Measurements from ENCODE around the gene MAN2B1.

The MAN2B1 gene

DNA sequence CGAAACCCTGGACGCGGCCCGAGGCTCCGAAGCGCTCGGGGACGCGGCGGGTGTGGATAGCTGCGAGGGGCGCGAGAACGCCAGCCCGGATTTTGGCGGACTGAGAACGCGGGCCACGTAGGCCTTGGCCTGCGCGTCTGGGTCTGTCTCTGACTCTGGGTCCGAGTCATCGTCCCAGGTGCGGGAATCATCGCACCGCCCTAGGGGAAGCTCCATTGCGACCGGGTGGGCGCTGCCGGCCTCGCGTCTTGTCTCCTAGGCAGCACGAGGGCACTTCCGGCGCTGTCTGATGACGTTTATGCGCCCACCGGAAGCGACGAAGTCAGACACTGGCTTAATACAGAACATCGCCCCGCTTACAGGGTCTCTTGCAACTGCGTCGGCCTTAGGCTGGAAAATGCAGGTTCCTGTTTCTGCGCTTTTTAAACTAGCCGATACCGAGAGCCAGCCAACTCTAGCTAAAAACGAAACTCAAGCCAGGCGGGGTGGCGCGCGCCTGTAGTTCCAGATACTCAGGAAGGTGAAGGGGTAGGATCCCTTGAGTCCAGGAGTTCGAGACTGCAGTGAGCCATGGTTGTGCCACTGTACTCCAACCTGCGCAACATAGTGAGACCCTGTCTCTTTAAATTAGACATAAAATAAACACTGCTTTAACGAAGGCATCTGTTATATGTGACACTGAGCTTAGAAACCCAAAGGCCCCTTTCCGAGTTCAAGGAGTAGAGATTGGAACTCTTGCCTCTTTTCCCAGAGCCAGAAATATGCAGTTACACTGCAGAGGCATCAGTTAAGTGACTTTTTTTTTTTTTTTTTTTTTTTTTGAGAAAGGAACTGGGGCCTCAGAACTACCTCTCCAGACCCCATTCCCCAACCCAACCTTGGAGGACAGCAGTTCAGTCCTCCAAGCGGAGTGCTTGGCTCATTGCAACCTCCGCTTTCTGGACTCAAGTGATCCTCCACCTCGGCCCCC lies 30.1 kb upstream of the MAN2B1 start, which contains the start of gene FBXW9:
Gene FBXW9 (minus strand): TSS at position 266 of the 970 bp plus-strand sequence. CDS start 50 bp downstream, at position 216.
- Histone ChIP-seq H3K9ac (ENCODE audit: low read length) (peak within 1 kb of the TSS; percentile 77), H3K79me2 (ENCODE audit: low read length) (no peaks in the 10 kb centered on the region), H3K4me1 (ENCODE audit: low read length) (peaks cover 24% of the 10 kb centered on the region), H3K9me3 (ENCODE audit: insufficient read depth, low read length) (no peaks in the 10 kb centered on the region), H2AFZ (ENCODE audit: low read depth, low read length) (peak within 1 kb of the TSS; percentile 28; the same call in 1 of the 2 replicates), H3K27ac (ENCODE audit: low read length) (peak within 1 kb of the TSS; percentile 92), H3K27me3 (ENCODE audit: low read depth, low read length) (no peaks in the 10 kb centered on the region), H3K36me3 (replicated peaks; ENCODE audit: low read depth, low read length) (peaks cover 27% of the 10 kb centered on the region), H4K20me1 (ENCODE audit: insufficient read depth, low read length) (no peaks in the 10 kb centered on the region), H3K4me3 (ENCODE audit: low read length) (peak within 1 kb of the TSS; percentile 82), H3K4me2 (ENCODE audit: low read length) (peak within 1 kb of the TSS; percentile 77)
- no peak for TF ChIP-seq EZH2phosphoT487 (IDR thresholded peaks at IDR 0.05; ENCODE audit: low read depth)
- TF ChIP-seq, protein P1, sequence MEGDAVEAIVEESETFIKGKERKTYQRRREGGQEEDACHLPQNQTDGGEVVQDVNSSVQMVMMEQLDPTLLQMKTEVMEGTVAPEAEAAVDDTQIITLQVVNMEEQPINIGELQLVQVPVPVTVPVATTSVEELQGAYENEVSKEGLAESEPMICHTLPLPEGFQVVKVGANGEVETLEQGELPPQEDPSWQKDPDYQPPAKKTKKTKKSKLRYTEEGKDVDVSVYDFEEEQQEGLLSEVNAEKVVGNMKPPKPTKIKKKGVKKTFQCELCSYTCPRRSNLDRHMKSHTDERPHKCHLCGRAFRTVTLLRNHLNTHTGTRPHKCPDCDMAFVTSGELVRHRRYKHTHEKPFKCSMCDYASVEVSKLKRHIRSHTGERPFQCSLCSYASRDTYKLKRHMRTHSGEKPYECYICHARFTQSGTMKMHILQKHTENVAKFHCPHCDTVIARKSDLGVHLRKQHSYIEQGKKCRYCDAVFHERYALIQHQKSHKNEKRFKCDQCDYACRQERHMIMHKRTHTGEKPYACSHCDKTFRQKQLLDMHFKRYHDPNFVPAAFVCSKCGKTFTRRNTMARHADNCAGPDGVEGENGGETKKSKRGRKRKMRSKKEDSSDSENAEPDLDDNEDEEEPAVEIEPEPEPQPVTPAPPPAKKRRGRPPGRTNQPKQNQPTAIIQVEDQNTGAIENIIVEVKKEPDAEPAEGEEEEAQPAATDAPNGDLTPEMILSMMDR (IDR thresholded peaks at IDR 0.05; ENCODE audit: low read depth, low read length), result no peak

DNA sequence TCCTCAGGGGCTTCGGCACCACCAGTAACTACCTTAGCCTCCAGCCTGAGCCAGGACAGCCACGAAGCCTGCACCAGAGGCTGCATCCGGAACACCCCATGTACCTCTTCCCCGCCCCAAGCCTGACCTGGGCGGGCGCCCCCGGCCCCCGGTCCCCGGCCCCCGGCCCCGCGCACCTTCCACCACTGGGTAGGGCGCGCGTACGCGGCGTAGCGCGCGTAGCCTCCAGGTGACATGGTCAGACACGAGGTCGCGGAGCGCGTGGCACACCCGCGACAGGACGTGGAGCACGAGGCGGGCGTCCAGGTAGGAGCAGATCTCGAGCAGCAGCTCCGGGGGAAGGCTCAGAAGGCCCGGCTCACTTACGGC lies 29.4 kb upstream of the MAN2B1 start:
- H4K20me1 ChIP-seq (ENCODE audit: insufficient read depth, low read length), result no peaks in the 10 kb centered on the region
- H3K4me3 ChIP-seq (ENCODE audit: low read length), result peak overlapping the region; percentile 82
- peaks cover 24% of the 10 kb centered on the region for H3K4me1 ChIP-seq (ENCODE audit: low read length)
- no peaks in the 10 kb centered on the region for H3K9me3 ChIP-seq (ENCODE audit: insufficient read depth, low read length)
- H3K27me3 ChIP-seq (ENCODE audit: low read depth, low read length), result no peaks in the 10 kb centered on the region
- H3K9ac ChIP-seq (ENCODE audit: low read length), result peak overlapping the region; percentile 77
- H3K36me3 ChIP-seq (replicated peaks; ENCODE audit: low read depth, low read length), result peaks cover 22% of the 10 kb centered on the region
- H2AFZ ChIP-seq (ENCODE audit: low read depth, low read length), result peak overlapping the region; percentile 13; the same call in 1 of the 2 replicates
- H3K79me2 ChIP-seq (ENCODE audit: low read length), result no peaks in the 10 kb centered on the region
- TF ChIP-seq, protein P1 (IDR thresholded peaks at IDR 0.05; ENCODE audit: low read depth, low read length), result no peak
- no peak for TF ChIP-seq EZH2phosphoT487 (IDR thresholded peaks at IDR 0.05; ENCODE audit: low read depth)
- peak overlapping the region; percentile 77 for H3K4me2 ChIP-seq (ENCODE audit: low read length)
- no peak overlapping the region for H3K27ac ChIP-seq (ENCODE audit: low read length)

DNA sequence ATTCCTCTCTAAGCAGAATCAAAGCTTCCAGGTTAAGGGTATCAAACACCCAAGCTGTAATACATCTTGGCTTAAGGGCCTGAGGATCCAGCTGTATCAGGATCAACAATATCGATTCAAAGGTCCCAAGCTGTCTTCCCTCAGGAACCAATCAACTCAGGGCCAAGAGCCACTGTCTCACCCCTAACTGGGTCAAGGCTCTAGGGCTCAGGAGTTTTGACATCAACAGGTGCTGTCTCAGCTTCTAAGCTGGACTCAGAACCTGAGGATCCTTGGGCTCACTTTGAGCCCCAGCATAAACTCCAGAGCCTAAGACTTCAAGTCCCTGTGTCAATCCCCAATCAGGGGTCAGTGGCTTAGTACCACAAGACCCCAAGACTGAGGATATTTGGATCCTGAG lies 29.0 kb upstream of the MAN2B1 start:
- H3K79me2 ChIP-seq (ENCODE audit: low read length), result no peaks in the 10 kb centered on the region
- H4K20me1 ChIP-seq (ENCODE audit: insufficient read depth, low read length), result no peaks in the 10 kb centered on the region
- no peak overlapping the region for H2AFZ ChIP-seq (ENCODE audit: low read depth, low read length)
- TF ChIP-seq, protein P1 (IDR thresholded peaks at IDR 0.05; ENCODE audit: low read depth, low read length), result no peak
- no peak for TF ChIP-seq EZH2phosphoT487 (IDR thresholded peaks at IDR 0.05; ENCODE audit: low read depth)
- peak overlapping the region; percentile 77; the same call in 1 of the 2 replicates for H3K9ac ChIP-seq (ENCODE audit: low read length)
- H3K4me2 ChIP-seq (ENCODE audit: low read length), result peak overlapping the region; percentile 77
- H3K9me3 ChIP-seq (ENCODE audit: insufficient read depth, low read length), result no peaks in the 10 kb centered on the region
- H3K27ac ChIP-seq (ENCODE audit: low read length), result no peak overlapping the region
- peak overlapping the region; percentile 82 for H3K4me3 ChIP-seq (ENCODE audit: low read length)
- no peaks in the 10 kb centered on the region for H3K27me3 ChIP-seq (ENCODE audit: low read depth, low read length)
- peaks cover 18% of the 10 kb centered on the region for H3K36me3 ChIP-seq (replicated peaks; ENCODE audit: low read depth, low read length)
- peaks cover 24% of the 10 kb centered on the region for H3K4me1 ChIP-seq (ENCODE audit: low read length)

DNA sequence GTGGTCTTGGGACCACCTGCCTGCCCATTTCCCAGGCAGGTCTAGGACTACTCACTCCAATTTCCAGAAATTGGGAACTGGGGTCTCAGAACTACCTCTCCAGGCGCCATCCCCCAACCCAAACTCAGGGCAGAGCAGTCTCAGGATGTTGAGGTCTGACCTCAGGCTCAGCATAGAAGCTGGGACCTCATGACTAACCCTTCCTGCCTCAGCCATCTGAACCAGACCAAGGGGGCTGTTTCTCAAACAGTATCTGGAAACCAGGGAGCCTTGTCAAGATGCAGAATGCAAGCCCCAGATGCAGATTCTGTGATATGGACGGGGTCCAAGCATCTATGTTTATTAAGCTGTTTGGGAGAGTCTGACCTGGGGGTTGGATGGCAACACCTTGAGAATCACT lies 28.6 kb upstream of the MAN2B1 start:
- Histone ChIP-seq H3K9me3 (ENCODE audit: insufficient read depth, low read length) (no peaks in the 10 kb centered on the region), H2AFZ (ENCODE audit: low read depth, low read length) (no peak overlapping the region), H3K4me3 (ENCODE audit: low read length) (peak overlapping the region; percentile 82; the same call in 1 of the 2 replicates), H3K9ac (ENCODE audit: low read length) (no peak overlapping the region), H4K20me1 (ENCODE audit: insufficient read depth, low read length) (no peaks in the 10 kb centered on the region), H3K27me3 (ENCODE audit: low read depth, low read length) (no peaks in the 10 kb centered on the region), H3K27ac (ENCODE audit: low read length) (no peak overlapping the region), H3K4me2 (ENCODE audit: low read length) (peak overlapping the region; percentile 77), H3K4me1 (ENCODE audit: low read length) (peaks cover 24% of the 10 kb centered on the region), H3K79me2 (ENCODE audit: low read length) (no peaks in the 10 kb centered on the region), H3K36me3 (replicated peaks; ENCODE audit: low read depth, low read length) (peaks cover 17% of the 10 kb centered on the region)
- TF ChIP-seq, protein P1 (IDR thresholded peaks at IDR 0.05; ENCODE audit: low read depth, low read length), result no peak
- no peak for TF ChIP-seq EZH2phosphoT487 (IDR thresholded peaks at IDR 0.05; ENCODE audit: low read depth)
